ENCODE data around the gene FAM151A. TPM values are rescaled to one million over a fixed set of nuclear protein-coding genes. Genes with fewer than 3 reads are reported as not detected.

The FAM151A gene
- total and polyA plus RNA-seq, 4 donors, result 0.02 to 0.06 TPM; not detected in 2

GRCh38 chr1:54585181-54586066 is 37.9 kb downstream of the FAM151A start:
- H3K27ac ChIP-seq (ENCODE audit: low read depth in 1 of 2, low read length in 1 of 2), result peak overlapping the region in 1 of 2 donors; percentile 94
- TF ChIP-seq, protein P1, sequence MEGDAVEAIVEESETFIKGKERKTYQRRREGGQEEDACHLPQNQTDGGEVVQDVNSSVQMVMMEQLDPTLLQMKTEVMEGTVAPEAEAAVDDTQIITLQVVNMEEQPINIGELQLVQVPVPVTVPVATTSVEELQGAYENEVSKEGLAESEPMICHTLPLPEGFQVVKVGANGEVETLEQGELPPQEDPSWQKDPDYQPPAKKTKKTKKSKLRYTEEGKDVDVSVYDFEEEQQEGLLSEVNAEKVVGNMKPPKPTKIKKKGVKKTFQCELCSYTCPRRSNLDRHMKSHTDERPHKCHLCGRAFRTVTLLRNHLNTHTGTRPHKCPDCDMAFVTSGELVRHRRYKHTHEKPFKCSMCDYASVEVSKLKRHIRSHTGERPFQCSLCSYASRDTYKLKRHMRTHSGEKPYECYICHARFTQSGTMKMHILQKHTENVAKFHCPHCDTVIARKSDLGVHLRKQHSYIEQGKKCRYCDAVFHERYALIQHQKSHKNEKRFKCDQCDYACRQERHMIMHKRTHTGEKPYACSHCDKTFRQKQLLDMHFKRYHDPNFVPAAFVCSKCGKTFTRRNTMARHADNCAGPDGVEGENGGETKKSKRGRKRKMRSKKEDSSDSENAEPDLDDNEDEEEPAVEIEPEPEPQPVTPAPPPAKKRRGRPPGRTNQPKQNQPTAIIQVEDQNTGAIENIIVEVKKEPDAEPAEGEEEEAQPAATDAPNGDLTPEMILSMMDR (IDR thresholded peaks at IDR 0.05; ENCODE audit: control extremely low read depth, extremely low read depth), result no peak
- H3K36me3 ChIP-seq (ENCODE audit: control insufficient read depth in 4 of 4, insufficient read depth in 4 of 4, low read length in 4 of 4), result no peaks in the 10 kb centered on the region
- ATAC-seq (ENCODE audit: insufficient read depth, low FRiP score), result no peak
- 93 to 95% methylated on average over 15 of the region's 15 CpGs for WGBS, 2 donors
- no peaks in the 10 kb centered on the region for H3K9me3 ChIP-seq (ENCODE audit: control insufficient read depth in 4 of 4, insufficient read depth in 3 of 4, low read length in 3 of 4)
- H3K27me3 ChIP-seq (ENCODE audit: control insufficient read depth in 3 of 3, insufficient read depth in 3 of 3, low read length in 2 of 3), result no peaks in the 10 kb centered on the region
- H3K4me3 ChIP-seq, result no peak overlapping the region
- H3K4me1 ChIP-seq (ENCODE audit: control insufficient read depth in 5 of 5, insufficient read depth in 5 of 5, low read length in 5 of 5), result peaks cover 3 to 30% (median 5%) of the 10 kb centered on the region in 5 donors
- no peak for DNase-seq
- H3K9ac ChIP-seq (ENCODE audit: insufficient read depth in 1 of 2, low read length in 2 of 2), result no peak overlapping the region

- Histone ChIP-seq H3K4me1 (ENCODE audit: control insufficient read depth in 5 of 5, insufficient read depth in 5 of 5, low read length in 5 of 5) (peaks cover 3 to 36% (median 5%) of the 10 kb centered on the region in 5 donors), H3K36me3 (ENCODE audit: control insufficient read depth in 4 of 4, insufficient read depth in 4 of 4, low read length in 4 of 4) (no peaks in the 10 kb centered on the region), H3K9me3 (ENCODE audit: control insufficient read depth in 4 of 4, insufficient read depth in 3 of 4, low read length in 3 of 4) (no peaks in the 10 kb centered on the region), H3K9ac (ENCODE audit: insufficient read depth in 1 of 2, low read length in 2 of 2) (no peak overlapping the region), H3K27ac (ENCODE audit: low read depth in 1 of 2, low read length in 1 of 2) (peak overlapping the region in 1 of 2 donors; percentile 94), H3K4me3 (no peak overlapping the region), H3K27me3 (ENCODE audit: control insufficient read depth in 3 of 3, insufficient read depth in 3 of 3, low read length in 2 of 3) (no peaks in the 10 kb centered on the region)
- ATAC-seq (ENCODE audit: insufficient read depth, low FRiP score), result no peak
- TF ChIP-seq, protein P1 (IDR thresholded peaks at IDR 0.05; ENCODE audit: control extremely low read depth, extremely low read depth), result no peak
- WGBS, 2 donors, result 94 to 97% methylated on average over 17 of the region's 17 CpGs
- no peak for DNase-seq
Measured at GRCh38 chr1:54584575-54584974, 38.8 kb downstream of the FAM151A start.

- no peak overlapping the region for H3K9ac ChIP-seq (ENCODE audit: insufficient read depth in 1 of 2, low read length in 2 of 2)
- 90 to 95% methylated on average over 2 of the region's 2 CpGs for WGBS, 2 donors
- no peak for ATAC-seq (ENCODE audit: insufficient read depth, low FRiP score)
Measured at GRCh38 chr1:54583871-54584270, 39.5 kb downstream of the FAM151A start.

More at GRCh38 chr1:54583871-54584270, 39.5 kb downstream of the FAM151A start:
- Histone ChIP-seq H3K4me3 (no peak overlapping the region), H3K27me3 (ENCODE audit: control insufficient read depth in 3 of 3, insufficient read depth in 3 of 3, low read length in 2 of 3) (no peaks in the 10 kb centered on the region), H3K9me3 (ENCODE audit: control insufficient read depth in 4 of 4, insufficient read depth in 3 of 4, low read length in 3 of 4) (no peaks in the 10 kb centered on the region), H3K36me3 (ENCODE audit: control insufficient read depth in 4 of 4, insufficient read depth in 4 of 4, low read length in 4 of 4) (no peaks in the 10 kb centered on the region), H3K27ac (ENCODE audit: low read depth in 1 of 2, low read length in 1 of 2) (peak overlapping the region in 1 of 2 donors; percentile 94), H3K4me1 (ENCODE audit: control insufficient read depth in 5 of 5, insufficient read depth in 5 of 5, low read length in 5 of 5) (peaks cover 3 to 36% (median 5%) of the 10 kb centered on the region in 5 donors)
- TF ChIP-seq, protein P1 (IDR thresholded peaks at IDR 0.05; ENCODE audit: control extremely low read depth, extremely low read depth), result no peak
- peak; percentile 44 to 59 (median 46) for DNase-seq
